ENCODE data around the gene PML. TPM values are rescaled to one million over a fixed set of nuclear protein-coding genes. Genes with fewer than 3 reads are reported as not detected.

Gene PML
- total RNA-seq, 4 donors from 2014 or later: 69.3 to 159 (median 89.4) TPM

DNA sequence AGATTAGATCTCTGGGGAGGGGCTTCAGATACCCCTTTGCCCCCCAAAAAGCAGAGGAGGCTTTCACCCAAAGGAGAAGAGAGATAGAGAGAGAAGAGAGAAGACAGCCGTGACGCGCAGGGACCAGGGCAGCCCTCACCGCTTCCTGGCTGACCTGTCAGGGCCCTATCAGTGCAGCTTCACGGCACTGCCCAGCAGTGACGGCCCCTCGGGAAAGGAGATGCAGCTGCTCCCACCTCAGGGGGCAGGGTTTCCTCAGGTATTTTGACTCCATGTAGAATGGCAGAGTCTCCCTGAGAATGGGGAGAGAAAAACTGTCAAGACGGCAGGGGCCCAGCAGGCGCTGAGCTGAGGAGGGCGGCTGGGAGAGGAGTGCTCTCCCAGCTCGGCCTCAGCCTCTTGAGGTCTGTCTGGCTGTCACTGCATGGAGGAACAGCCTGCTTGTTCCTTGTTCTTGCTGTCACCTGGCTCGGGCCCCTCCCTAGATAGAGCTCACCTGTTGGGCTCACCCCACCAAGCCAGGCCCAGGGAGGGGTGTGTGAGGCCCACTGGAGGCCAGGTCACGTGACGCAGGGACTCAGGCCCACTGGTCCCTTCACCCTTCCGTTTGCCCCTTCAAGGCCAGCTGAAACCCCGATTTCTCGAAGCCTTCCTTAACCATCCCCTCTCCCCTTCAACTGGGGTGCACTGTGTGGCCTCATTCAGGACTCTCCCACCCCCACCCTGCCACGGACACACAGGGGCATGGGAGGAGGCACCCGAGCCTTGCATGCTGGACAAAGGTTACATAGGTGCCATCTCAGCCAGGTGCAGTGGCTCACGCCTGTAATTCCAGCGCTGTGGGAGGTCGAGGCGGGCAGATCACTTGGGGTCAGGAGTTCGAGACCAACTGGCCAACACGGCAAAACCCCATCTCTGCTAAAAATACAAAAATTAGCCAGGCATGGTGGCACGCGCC, 40.0 kb upstream of the PML start:
- H3K4me3 ChIP-seq: no peak overlapping the region
- H3K27me3 ChIP-seq: no peaks in the 10 kb centered on the region
- TF ChIP-seq POLR2A (IDR thresholded peaks at IDR 0.05) (no peak), EP300 (IDR thresholded peaks at IDR 0.05) (no peak)
- TF ChIP-seq, protein P1, sequence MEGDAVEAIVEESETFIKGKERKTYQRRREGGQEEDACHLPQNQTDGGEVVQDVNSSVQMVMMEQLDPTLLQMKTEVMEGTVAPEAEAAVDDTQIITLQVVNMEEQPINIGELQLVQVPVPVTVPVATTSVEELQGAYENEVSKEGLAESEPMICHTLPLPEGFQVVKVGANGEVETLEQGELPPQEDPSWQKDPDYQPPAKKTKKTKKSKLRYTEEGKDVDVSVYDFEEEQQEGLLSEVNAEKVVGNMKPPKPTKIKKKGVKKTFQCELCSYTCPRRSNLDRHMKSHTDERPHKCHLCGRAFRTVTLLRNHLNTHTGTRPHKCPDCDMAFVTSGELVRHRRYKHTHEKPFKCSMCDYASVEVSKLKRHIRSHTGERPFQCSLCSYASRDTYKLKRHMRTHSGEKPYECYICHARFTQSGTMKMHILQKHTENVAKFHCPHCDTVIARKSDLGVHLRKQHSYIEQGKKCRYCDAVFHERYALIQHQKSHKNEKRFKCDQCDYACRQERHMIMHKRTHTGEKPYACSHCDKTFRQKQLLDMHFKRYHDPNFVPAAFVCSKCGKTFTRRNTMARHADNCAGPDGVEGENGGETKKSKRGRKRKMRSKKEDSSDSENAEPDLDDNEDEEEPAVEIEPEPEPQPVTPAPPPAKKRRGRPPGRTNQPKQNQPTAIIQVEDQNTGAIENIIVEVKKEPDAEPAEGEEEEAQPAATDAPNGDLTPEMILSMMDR (IDR thresholded peaks at IDR 0.05): no peak
- H3K9me3 ChIP-seq: no peaks in the 10 kb centered on the region
- 89% methylated on average over 24 to 27 of the region's 27 CpGs for WGBS, 2 donors
- no peak for DNase-seq (ENCODE audit: low spot score in 2 of 2)
- peaks cover 0 to 56% (median 28%) of the 10 kb centered on the region in 4 donors for H3K4me1 ChIP-seq
- H3K36me3 ChIP-seq: no peaks in the 10 kb centered on the region
- H3K27ac ChIP-seq: peak overlapping the region in 1 of 4 donors; percentile 96

DNA sequence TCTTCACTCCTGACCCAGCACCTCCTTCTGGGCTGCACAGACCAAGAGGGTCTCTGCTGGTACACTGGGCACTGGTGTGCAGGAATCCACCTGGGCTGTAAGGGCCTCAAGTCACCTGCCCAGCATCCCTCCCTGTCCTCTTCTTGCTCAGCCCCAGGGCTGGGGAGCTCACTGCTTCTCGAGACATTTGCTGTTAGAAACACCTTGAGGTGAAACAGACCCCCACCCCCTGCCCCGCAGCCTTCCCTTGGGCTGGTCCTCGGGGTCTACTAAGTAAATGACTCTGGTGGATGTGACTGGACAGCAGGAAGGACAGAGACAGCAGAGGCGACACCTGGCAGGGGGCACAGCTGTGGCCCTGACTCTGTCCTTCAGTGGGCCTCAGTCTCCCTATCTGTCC, 39.2 kb upstream of the PML start:
- DNase-seq (ENCODE audit: low spot score in 2 of 2): no peak
- no peak overlapping the region for H3K27ac ChIP-seq
- H3K9me3 ChIP-seq: no peaks in the 10 kb centered on the region
- WGBS, 2 donors: 86 to 89% methylated on average over 4 of the region's 4 CpGs
- peaks cover 0 to 51% (median 28%) of the 10 kb centered on the region in 4 donors for H3K4me1 ChIP-seq
- no peak overlapping the region for H3K4me3 ChIP-seq
- H3K36me3 ChIP-seq: no peaks in the 10 kb centered on the region
- H3K27me3 ChIP-seq: no peaks in the 10 kb centered on the region
- no peak for TF ChIP-seq EP300 (IDR thresholded peaks at IDR 0.05)
- TF ChIP-seq, protein P1 (IDR thresholded peaks at IDR 0.05): no peak
- no peak for TF ChIP-seq POLR2A (IDR thresholded peaks at IDR 0.05)

DNA sequence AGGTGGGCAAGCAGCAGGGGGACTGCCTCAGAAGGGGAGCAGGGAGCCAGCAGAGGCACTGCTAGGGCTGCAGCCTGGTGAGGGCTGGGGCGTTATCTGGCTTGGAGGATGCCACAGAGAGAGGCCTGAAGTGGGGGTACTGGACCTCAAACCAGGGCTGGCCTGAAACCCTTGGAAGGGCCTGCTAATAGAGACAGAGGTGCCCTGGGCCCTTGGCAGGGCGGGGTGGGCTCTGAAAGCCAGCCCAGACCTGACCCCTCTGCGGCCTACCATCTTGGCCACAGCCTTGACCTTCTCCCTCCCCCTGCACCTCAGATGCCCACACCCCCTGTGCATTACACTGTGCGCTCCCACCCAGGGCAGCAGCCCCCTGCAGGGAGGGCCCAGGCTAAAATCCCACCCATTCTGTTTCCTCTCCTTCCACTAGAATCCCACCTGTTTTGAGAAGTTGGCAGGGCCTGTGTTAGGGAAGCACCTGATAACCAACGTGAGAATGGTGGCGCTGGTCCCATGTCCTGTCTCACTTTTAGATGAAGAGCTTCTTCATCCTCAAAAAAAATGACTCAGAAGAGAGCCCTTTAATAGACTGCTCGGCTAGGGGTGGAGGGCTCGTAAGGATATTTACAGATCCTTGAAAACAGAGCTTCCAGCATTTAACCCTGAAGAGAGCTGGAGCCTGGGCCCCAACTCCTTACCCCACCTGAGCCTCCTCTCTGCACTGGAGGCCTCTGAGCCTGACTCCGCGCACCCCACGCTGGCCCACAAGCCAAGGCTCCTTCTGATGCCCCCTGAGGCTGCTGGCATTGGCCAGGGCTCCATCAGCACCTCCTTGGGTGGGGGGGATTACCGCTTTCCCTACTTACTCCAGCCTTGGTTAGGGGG, 38.4 kb upstream of the PML start:
- DNase-seq (ENCODE audit: low spot score in 2 of 2): no peak

DNA sequence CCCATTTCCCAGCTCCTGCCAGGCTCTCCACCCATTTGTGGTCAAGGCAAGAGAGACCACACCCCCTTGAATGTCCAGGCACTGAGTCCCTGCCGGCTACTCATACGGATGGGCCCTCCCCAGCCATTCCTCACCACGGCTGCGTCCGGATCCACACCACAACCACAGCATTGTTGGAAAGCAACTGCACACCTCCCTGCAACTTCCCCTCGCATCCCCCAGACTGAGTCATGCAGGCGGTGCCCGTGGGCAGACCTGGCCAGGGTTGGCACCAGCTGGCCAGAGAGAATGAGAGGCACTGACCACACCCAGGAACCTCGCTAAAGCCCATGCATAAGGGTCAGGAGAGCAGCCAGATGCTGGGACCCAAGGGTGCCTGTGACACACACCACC, 37.8 kb upstream of the PML start:
- no peaks in the 10 kb centered on the region for H3K27me3 ChIP-seq
- WGBS, 2 donors: 36 to 41% methylated on average over 9 of the region's 9 CpGs
- no peak for DNase-seq (ENCODE audit: low spot score in 2 of 2)
- H3K4me1 ChIP-seq: peaks cover 0 to 37% (median 16%) of the 10 kb centered on the region in 4 donors
- TF ChIP-seq, protein P1 (IDR thresholded peaks at IDR 0.05): no peak
- TF ChIP-seq POLR2A (IDR thresholded peaks at IDR 0.05) (no peak), EP300 (IDR thresholded peaks at IDR 0.05) (no peak)
- H3K36me3 ChIP-seq: no peaks in the 10 kb centered on the region
- H3K4me3 ChIP-seq: no peak overlapping the region
- peak overlapping the region in 1 of 4 donors; percentile 29 for H3K27ac ChIP-seq
- no peaks in the 10 kb centered on the region for H3K9me3 ChIP-seq

More for the DNA sequence above, 38.4 kb upstream of the PML start:
- Histone ChIP-seq H3K36me3 (no peaks in the 10 kb centered on the region), H3K4me1 (peaks cover 0 to 44% (median 22%) of the 10 kb centered on the region in 4 donors), H3K27me3 (no peaks in the 10 kb centered on the region), H3K27ac (peak overlapping the region in 1 of 4 donors; percentile 29), H3K4me3 (no peak overlapping the region), H3K9me3 (no peaks in the 10 kb centered on the region)
- TF ChIP-seq POLR2A (IDR thresholded peaks at IDR 0.05) (no peak), EP300 (IDR thresholded peaks at IDR 0.05) (no peak)
- TF ChIP-seq, protein P1 (IDR thresholded peaks at IDR 0.05): no peak
- WGBS, 2 donors: 82 to 87% methylated on average over 12 of the region's 12 CpGs

All from tibial nerve (tissue), 4 donors.